ENCODE results near the gene SARS1. TPM values are rescaled to one million over a fixed set of nuclear protein-coding genes. Genes with fewer than 3 reads are reported as not detected.

The SARS1 gene
- total RNA-seq (115 and 119 TPM in 2 replicates), polyA plus RNA-seq (59.1 and 78.1 TPM in 2 replicates), polyA minus RNA-seq (69.1 and 71.3 TPM in 2 replicates)
- total RNA-seq (2013), result 135 TPM

- peak within 1 kb of the TSS; percentile 97 for H2AFZ ChIP-seq (ENCODE audit: insufficient read depth, low read depth, low read length, poor library complexity, severe bottlenecking)
- peak within 1 kb of the TSS; percentile 75 for H3K4me2 ChIP-seq (replicated peaks; ENCODE audit: low read depth, low read length, poor library complexity, severe bottlenecking)
- TF ChIP-seq CTCF (IDR thresholded peaks at IDR 0.05) (no peak), EZH2 (IDR thresholded peaks at IDR 0.05; ENCODE audit: borderline replicate concordance, insufficient read depth, low read depth, low read length, poor library complexity, severe bottlenecking) (no peak)
- H3K27me3 ChIP-seq (replicated peaks in 1 of 4; ENCODE audit: control extremely low read depth in 1 of 4, control insufficient read depth in 3 of 4, insufficient read depth in 4 of 4, low read length in 3 of 4), result no peaks in the 10 kb centered on the region
- WGBS (ENCODE audit: insufficient coverage), result under 1% methylated on average over 56 of the region's 64 CpGs
- ChIA-PET CTCF (interaction anchor here (0.6 to 2.0 kb wide), 9 partner anchors 10 to 318 kb away, joined by 3 to 10 read pairs (median 5); a partner anchor contains a TSS), POLR2A (interaction anchor here (0.7 to 2.9 kb wide), 3 partner anchors 114 to 351 kb away, joined by 3 to 17 read pairs (median 5); no protein-coding TSS in a partner anchor)
- H3K4me1 ChIP-seq (ENCODE audit: control insufficient read depth in 2 of 2, insufficient read depth in 2 of 2, low read length in 2 of 2), result peaks cover 22 to 24% of the 10 kb centered on the region in 2 donors
- peak within 1 kb of the TSS; percentile 88 to 97 (median 96) for H3K4me3 ChIP-seq (ENCODE audit: control extremely low read depth in 1 of 5, extremely low read depth in 1 of 5, insufficient read depth in 1 of 5, low read depth in 2 of 5, low read length in 4 of 5)
- H3K27ac ChIP-seq (ENCODE audit: low read length in 2 of 2), result peak within 1 kb of the TSS; percentile 66 to 73
- peak within 1 kb of the TSS; percentile 87 for H3K9ac ChIP-seq (ENCODE audit: low read length)
- H3K27me3 Mint-ChIP-seq, result no peaks in the 10 kb centered on the region
- peak; percentile 88 for ATAC-seq (ENCODE audit: low read depth)
- peaks cover 35% of the 10 kb centered on the region for H3K4me1 Mint-ChIP-seq
- peaks cover 50% of the 10 kb centered on the region for H3K79me2 ChIP-seq (ENCODE audit: control insufficient read depth, insufficient read depth, low read length)
- peak within 1 kb of the TSS; percentile 98 for H3K27ac Mint-ChIP-seq
- intact Hi-C loops (cut with micrococcal nuclease), result loop anchor here (1.0 to 5.0 kb wide), 10 partner anchors 21 to 468 kb away; partner anchors contain the start of genes CELSR2, CLCC1, GPSM2 and PSMA5
- no peaks in the 10 kb centered on the region for H3K9me3 Mint-ChIP-seq (ENCODE audit: insufficient read depth)
- no peaks in the 10 kb centered on the region for H3K9me3 ChIP-seq (ENCODE audit: control extremely low read depth in 1 of 3, control insufficient read depth in 2 of 3, insufficient read depth in 1 of 3, low read length in 2 of 3)
- peak; percentile 93 for DNase-seq
- peak within 1 kb of the TSS; percentile 100 for H3K4me3 Mint-ChIP-seq
- H3K36me3 ChIP-seq (replicated peaks in 1 of 2; ENCODE audit: control extremely low read depth in 1 of 2, control insufficient read depth in 1 of 2, extremely low read depth in 1 of 2, insufficient read depth in 2 of 2, low read length in 1 of 2), result peaks cover 3% of the 10 kb centered on the region in 2 experiments
- H4K20me1 ChIP-seq (ENCODE audit: control insufficient read depth, insufficient read depth, low read length, poor library complexity, severe bottlenecking), result peaks cover 35% of the 10 kb centered on the region
Observed at GRCh38 chr1:109213824-109214693, at the start of gene SARS1. TSS of gene SARS1 (plus strand) at chr1:109213918. CDS start at chr1:109213993, 75 bp downstream.

Data from B cell (primary cell).